LNCAP (cell line): ENCODE measurements around the gene FHIT.

Experiments
- TF ChIP-seq, protein P1 (sequence below): fragments of 450-650 bp; IDR thresholded peaks from 2 replicates; pipeline ENCODE4 v1.5.1; 2017; ENCODE audit warnings: mild to moderate bottlenecking

Gene FHIT

DNA sequence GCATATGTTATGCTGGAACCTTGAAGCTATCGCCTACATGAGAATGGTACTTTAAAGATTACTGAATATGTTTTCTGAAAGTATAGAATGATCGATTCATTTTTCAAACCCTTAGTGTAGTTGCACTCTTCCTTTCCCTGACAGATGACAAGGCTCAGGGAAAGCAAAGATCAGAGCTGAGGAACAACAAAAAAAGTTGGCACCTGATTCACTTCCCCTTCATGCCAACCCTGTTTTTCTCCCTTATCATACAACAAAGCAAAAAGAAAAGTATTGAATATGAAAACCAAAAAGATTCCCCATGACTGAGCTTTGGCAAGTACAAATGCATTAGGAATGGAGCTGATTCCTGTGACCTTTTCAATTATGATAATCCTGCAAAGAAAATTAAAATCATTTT lies 1012.7 kb downstream of the FHIT start:
- TF ChIP-seq, protein P1, sequence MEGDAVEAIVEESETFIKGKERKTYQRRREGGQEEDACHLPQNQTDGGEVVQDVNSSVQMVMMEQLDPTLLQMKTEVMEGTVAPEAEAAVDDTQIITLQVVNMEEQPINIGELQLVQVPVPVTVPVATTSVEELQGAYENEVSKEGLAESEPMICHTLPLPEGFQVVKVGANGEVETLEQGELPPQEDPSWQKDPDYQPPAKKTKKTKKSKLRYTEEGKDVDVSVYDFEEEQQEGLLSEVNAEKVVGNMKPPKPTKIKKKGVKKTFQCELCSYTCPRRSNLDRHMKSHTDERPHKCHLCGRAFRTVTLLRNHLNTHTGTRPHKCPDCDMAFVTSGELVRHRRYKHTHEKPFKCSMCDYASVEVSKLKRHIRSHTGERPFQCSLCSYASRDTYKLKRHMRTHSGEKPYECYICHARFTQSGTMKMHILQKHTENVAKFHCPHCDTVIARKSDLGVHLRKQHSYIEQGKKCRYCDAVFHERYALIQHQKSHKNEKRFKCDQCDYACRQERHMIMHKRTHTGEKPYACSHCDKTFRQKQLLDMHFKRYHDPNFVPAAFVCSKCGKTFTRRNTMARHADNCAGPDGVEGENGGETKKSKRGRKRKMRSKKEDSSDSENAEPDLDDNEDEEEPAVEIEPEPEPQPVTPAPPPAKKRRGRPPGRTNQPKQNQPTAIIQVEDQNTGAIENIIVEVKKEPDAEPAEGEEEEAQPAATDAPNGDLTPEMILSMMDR, result no peak

- TF ChIP-seq, protein P1, result no peak
Observed at GRCh38 chr3:60229502-60229901, 1021.8 kb downstream of the FHIT start.

- TF ChIP-seq, protein P1, result no peak
Observed at GRCh38 chr3:60228823-60229222, 1022.4 kb downstream of the FHIT start.

DNA sequence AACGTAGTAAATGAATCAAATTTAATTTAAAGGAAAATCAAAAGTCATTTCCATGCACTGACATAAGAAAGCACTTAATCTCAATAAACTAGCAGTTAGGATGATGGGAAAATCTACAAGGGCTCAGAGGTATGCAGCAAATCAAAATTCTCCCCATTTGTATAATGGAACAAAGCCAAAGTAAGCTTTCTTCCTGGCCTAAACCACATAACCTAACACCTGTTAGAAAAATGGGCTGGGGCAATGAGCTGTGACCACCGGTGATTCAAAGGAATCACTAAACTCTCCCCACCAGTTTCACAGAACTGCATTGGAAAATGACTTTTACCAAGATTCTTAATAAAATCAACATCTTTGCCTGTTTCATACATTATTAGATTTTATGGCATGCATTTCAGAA lies 1024.3 kb downstream of the FHIT start:
- TF ChIP-seq, protein P1, result no peak

GRCh38 chr3:60225848-60226247 lies 1025.4 kb downstream of the FHIT start:
- TF ChIP-seq, protein P1, result no peak

DNA sequence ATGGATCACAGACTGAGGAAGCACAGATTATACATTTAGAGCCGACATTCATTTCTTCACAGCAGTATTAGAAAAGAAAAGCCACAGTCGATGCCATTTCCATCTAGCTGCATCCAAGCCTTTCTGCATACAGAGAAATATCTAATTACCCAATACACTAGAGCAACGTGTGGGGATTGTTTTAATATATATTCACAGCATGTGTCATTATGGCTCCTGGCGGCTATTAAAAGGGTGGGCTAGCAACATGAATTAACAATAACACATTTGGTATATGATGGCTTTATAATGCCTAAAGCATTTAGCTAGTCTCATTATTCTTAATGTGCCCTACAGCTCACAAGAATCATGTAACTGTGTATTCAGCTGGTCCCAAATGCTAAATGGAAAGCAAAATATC lies 1030.5 kb downstream of the FHIT start:
- TF ChIP-seq, protein P1, result no peak

DNA sequence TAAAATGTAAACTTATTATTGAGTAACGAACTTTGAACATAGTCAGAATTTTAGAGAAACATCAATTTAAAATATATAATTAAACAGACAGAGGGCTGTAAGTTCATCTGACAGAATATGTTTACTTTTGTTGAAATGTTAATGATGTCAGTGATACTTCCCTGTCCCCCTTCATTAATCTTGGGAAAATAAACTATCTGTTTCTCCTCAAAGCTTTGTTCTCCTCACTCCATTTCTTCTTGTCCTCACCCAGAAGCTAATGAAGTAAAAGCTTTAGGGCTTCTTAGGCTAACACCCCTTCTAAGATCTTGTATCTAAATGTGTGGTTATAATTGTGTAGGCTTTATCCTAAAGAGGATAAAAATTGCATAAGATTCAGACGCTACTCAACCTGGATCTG lies 1031.8 kb downstream of the FHIT start:
- TF ChIP-seq, protein P1, result no peak

GRCh38 chr3:60217156-60217911 lies 1033.9 kb downstream of the FHIT start:
- TF ChIP-seq, protein P1, result no peak
